Measurements from ENCODE around the gene UBE2D1.

Gene UBE2D1

DNA sequence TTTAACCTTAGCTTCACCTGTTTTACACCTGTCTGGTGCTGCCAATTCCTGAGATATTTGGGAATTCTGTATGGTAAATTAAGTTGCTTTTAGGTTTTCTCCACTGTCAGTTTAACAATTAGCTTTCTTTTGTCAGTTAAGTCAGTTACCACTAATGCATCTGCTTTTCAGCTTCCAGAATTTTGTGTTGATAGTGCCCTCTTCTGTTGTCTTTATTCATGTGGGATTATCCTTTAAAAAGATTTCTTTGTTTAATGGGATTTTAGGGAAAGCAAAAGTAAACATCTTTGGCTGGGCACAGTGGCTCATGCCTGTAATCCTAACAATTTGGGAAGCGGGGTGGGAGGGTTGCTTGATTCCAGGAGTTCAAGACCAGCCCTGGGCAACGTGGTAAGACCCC is 58.5 kb downstream of the UBE2D1 start:
- TF ChIP-seq, protein P1, sequence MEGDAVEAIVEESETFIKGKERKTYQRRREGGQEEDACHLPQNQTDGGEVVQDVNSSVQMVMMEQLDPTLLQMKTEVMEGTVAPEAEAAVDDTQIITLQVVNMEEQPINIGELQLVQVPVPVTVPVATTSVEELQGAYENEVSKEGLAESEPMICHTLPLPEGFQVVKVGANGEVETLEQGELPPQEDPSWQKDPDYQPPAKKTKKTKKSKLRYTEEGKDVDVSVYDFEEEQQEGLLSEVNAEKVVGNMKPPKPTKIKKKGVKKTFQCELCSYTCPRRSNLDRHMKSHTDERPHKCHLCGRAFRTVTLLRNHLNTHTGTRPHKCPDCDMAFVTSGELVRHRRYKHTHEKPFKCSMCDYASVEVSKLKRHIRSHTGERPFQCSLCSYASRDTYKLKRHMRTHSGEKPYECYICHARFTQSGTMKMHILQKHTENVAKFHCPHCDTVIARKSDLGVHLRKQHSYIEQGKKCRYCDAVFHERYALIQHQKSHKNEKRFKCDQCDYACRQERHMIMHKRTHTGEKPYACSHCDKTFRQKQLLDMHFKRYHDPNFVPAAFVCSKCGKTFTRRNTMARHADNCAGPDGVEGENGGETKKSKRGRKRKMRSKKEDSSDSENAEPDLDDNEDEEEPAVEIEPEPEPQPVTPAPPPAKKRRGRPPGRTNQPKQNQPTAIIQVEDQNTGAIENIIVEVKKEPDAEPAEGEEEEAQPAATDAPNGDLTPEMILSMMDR (conservative IDR thresholded peaks at IDR 0.05; ENCODE audit: low read depth, low read length) = no peak
- no peak overlapping the region for H3K4me3 ChIP-seq (ENCODE audit: low read length)
- DNase-seq (ENCODE audit: low read depth) = no peak

DNA sequence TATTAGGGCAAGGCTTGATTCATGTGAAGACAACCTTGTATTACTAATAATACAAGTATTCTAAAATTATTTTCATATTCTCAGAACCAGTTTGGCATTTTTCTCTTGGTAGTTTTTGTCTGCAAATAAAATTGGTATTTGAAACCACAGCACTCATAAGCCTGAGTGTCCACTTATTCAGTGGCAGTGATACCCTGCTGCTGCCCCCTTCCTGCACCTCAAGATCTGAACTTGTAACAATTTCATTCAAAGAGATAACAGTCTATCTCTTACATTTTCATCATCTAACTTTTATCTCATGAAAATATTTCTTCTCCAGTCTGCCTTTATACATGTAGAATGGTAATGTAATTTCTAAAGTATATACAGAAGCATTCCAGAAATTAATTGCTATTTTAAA is 59.7 kb downstream of the UBE2D1 start:
- TF ChIP-seq, protein P1 (conservative IDR thresholded peaks at IDR 0.05; ENCODE audit: low read depth, low read length) = no peak
- DNase-seq (ENCODE audit: low read depth) = no peak
- no peak overlapping the region for H3K4me3 ChIP-seq (ENCODE audit: low read length)

DNA sequence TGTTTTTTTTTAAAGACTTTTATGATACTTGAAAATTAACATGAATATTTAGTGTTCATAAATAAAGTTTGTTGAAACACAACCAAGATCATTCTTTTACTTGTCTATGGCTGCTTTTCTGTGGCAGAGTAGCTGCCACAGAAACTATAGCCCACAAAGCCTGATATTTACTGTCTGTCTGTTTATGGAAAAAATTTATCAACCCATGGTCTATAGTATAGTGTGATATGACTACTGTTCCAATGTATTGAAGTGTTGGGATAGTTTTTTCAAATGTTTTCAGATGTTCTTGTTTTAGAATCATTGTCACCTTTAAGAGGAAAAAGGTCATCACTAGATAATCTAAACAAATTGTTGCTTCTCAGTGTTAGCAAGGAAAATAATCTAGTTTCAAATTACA is 61.3 kb downstream of the UBE2D1 start:
- TF ChIP-seq, protein P1 (conservative IDR thresholded peaks at IDR 0.05; ENCODE audit: low read depth, low read length) = no peak
- H3K4me3 ChIP-seq (ENCODE audit: low read length) = no peak overlapping the region
- DNase-seq (ENCODE audit: low read depth) = no peak

DNA sequence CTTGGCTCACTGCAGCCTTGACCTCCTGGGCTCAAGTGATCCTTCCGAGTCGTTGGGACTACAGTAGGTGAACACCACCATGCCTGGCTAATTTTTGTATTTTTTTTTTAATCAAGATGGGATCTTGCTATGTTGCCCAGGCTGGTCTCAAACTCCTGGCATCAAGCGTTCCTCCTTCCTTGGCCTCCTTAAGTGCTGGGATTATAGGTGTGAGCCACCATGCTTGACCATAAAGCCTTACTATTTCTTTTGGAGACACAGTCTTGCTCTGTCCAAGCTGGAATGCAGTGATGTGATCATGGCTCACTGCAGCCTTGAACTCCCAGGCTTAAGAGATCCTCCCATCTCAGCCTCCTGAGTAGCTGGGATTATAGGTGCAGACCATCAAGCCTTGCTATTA is 63.0 kb downstream of the UBE2D1 start:
- no peak for DNase-seq (ENCODE audit: low read depth)
- H3K4me3 ChIP-seq (ENCODE audit: low read length) = no peak overlapping the region
- TF ChIP-seq, protein P1 (conservative IDR thresholded peaks at IDR 0.05; ENCODE audit: low read depth, low read length) = no peak

DNA sequence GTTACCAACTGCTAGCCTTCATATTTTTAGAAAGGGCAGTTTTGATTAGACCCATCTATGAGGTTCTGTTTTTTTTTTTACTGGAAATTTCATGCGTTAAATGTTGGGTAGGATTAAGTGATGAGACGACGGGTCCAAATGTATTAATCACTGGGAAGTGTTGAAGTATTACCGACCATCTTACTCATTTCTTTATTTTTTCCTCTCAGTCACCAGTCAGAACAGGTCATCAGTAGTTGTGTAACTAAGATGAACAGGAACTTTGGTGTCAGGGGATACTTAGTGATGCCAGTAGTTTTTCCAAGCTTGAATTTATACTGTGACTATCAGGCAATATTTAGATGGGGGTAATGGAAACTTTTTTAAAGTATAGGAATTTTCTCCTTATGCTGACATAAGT is 64.6 kb downstream of the UBE2D1 start:
- no peak for DNase-seq (ENCODE audit: low read depth)
- TF ChIP-seq, protein P1 (conservative IDR thresholded peaks at IDR 0.05; ENCODE audit: low read depth, low read length) = no peak

DNA sequence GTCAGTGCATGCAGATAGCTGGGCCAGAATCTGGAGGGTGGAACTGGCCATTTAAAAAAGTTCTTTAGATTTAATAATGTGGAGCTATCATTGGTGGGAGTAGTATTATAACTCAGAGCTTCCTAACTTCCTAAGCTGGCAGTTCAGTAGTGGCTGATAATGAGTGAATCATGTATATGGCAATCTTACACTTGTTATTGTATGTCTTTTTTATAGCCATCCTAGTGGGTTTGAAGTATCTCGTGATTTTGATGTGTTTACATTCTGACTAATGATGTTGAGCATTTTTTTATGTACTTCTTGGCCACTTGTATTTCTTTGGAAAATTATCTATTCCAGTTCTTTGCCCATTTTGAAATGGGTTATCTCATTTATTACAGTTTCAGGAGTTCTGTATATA is 65.8 kb downstream of the UBE2D1 start:
- TF ChIP-seq, protein P1 (conservative IDR thresholded peaks at IDR 0.05; ENCODE audit: low read depth, low read length) = no peak
- DNase-seq (ENCODE audit: low read depth) = no peak

More for the DNA sequence above, 64.6 kb downstream of the UBE2D1 start:
- no peak overlapping the region for H3K4me3 ChIP-seq (ENCODE audit: low read length)

DNA sequence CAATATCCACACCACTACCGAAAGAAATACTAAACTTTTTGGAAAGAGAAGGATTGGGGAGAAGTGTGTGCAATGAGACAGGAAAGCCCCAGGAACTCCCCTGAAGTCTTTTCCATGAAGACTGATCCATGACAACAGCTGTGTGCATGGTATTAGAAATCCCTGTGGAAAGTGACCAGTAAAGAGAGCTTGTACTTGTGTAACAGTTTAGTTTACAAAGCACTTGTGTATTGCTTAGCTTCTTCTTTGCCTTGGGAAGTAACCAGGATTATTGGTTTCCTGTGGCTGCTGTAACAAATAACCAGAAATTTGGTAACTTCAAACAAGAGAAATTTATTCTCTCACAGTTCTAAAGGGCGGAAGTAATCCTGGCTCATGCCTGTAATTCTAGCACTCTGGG is 69.2 kb downstream of the UBE2D1 start:
- TF ChIP-seq, protein P1 (conservative IDR thresholded peaks at IDR 0.05; ENCODE audit: low read depth, low read length) = no peak
- DNase-seq (ENCODE audit: low read depth) = no peak

More for the DNA sequence above, 65.8 kb downstream of the UBE2D1 start:
- no peak overlapping the region for H3K4me3 ChIP-seq (ENCODE audit: low read length)

More for the DNA sequence above, 69.2 kb downstream of the UBE2D1 start:
- no peak overlapping the region for H3K4me3 ChIP-seq (ENCODE audit: low read length)

Data from retinal pigment epithelial cell (primary cell).